NB4 (cell line): ENCODE data around the gene APOBR.
"Not testable (repeated sequence)": the region's sequence is repeated elsewhere in the genome, so short reads cannot be mapped to it uniquely, and the experiment has no call there.

Source experiments
- DNase-seq: peaks from one replicate; pipeline ENCODE4 v3.0.0; 2010; ENCODE audit warnings: low read depth
- H3K4me3 ChIP-seq: one replicate; pipeline ENCODE4 v1.5.1; 2011; ENCODE audit warnings: mild to moderate bottlenecking, low read depth, low read length, moderate library complexity
- MYC ChIP-seq: IDR thresholded peaks from 2 replicates; pipeline ENCODE4 v1.6.1; 2011; ENCODE audit warnings: low read depth, low read length
- POLR2A ChIP-seq: IDR thresholded peaks from 2 replicates; pipeline ENCODE4 v1.6.1; 2011; ENCODE audit warnings: mild to moderate bottlenecking; ENCODE audit not compliant: insufficient read length; ENCODE audit errors: extremely low read depth
- TF ChIP-seq, protein P1 (sequence below): IDR thresholded peaks from one replicate; pipeline ENCODE4 v1.5.1; 2012; ENCODE audit warnings: low read depth, low read length
- TF ChIP-seq, protein P2 (sequence below): IDR thresholded peaks from 2 replicates; pipeline ENCODE4 v1.6.1; 2011; ENCODE audit warnings: low read depth, low read length

Gene APOBR

DNA sequence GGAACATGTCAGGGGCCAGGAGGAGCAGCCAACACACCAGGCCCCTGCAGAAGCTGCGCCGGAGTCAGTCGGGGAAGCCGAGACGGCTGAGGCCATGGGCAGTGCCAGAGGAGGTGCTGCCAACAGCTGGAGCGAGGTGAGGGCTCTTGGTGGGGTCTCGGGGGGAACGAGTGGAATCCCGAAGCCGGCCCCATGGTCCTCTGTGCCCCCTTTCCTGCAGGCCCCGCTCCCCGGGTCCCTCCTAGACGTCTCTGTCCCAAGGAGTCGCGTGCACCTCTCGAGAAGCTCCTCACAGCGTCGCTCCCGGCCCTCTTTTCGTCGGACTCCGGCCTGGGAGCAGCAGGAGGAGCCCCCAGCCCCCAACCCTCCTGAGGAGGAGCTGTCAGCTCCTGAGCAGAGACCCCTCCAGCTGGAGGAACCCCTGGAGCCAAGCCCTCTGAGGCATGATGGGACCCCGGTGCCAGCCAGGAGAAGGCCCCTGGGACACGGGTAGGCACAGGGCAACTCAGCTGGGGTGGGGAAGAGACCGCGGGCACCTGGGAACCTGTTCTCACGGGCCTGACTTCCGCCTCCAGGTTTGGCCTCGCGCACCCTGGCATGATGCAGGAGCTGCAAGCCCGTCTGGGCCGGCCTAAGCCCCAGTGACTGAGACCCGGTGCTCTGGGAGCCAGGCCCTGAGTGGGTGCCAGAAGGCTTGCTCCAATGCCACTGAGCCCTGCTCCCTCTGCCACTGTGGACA is 3.6 kb downstream of the APOBR start:
- H3K4me3 ChIP-seq = no peak overlapping the region

DNA sequence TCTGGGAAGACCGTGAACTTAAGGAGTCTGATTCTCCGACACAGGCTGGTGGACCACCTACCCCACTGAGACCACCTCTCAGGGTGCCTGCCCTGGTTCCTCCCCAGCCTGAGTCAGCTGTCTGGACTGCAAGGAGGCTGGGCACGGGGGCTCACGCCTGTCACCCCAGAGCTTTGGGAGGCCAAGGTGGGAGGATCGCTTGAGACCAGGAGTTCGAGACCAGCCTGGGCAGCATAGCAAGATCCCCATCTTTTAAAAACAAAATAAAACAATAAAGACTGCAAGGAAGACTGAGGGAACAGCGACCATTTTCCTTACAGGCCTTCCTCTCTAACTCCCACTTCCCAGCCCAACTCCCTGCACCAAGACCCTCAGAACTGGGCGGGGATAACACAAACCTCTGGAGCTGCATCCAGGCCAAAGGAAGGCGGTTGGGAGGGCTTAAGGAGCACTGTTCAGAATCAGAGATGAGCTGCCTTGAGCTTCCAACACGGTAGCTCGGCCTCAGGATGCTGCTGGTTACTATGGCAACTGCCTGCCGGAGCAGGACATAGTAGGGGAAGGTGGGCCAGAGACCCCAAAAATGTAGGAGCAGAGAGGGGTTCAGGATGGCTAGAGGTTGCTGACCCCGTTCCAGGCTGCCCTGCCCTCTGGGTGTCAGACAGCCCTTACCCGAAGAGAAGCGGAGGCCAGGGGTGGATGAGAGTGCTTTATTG is 4.4 kb downstream of the APOBR start:
- DNase-seq = no peak
- H3K4me3 ChIP-seq = no peak overlapping the region
- TF ChIP-seq, protein P1, sequence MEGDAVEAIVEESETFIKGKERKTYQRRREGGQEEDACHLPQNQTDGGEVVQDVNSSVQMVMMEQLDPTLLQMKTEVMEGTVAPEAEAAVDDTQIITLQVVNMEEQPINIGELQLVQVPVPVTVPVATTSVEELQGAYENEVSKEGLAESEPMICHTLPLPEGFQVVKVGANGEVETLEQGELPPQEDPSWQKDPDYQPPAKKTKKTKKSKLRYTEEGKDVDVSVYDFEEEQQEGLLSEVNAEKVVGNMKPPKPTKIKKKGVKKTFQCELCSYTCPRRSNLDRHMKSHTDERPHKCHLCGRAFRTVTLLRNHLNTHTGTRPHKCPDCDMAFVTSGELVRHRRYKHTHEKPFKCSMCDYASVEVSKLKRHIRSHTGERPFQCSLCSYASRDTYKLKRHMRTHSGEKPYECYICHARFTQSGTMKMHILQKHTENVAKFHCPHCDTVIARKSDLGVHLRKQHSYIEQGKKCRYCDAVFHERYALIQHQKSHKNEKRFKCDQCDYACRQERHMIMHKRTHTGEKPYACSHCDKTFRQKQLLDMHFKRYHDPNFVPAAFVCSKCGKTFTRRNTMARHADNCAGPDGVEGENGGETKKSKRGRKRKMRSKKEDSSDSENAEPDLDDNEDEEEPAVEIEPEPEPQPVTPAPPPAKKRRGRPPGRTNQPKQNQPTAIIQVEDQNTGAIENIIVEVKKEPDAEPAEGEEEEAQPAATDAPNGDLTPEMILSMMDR = no peak
- TF ChIP-seq POLR2A = no peak
- TF ChIP-seq MYC = no peak
- TF ChIP-seq, protein P2, sequence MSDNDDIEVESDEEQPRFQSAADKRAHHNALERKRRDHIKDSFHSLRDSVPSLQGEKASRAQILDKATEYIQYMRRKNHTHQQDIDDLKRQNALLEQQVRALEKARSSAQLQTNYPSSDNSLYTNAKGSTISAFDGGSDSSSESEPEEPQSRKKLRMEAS = no peak

More for the DNA sequence above, 3.6 kb downstream of the APOBR start:
- DNase-seq = no peak
- TF ChIP-seq, protein P1 = no peak
- TF ChIP-seq POLR2A (no peak), MYC (no peak)
- TF ChIP-seq, protein P2 = no peak

DNA sequence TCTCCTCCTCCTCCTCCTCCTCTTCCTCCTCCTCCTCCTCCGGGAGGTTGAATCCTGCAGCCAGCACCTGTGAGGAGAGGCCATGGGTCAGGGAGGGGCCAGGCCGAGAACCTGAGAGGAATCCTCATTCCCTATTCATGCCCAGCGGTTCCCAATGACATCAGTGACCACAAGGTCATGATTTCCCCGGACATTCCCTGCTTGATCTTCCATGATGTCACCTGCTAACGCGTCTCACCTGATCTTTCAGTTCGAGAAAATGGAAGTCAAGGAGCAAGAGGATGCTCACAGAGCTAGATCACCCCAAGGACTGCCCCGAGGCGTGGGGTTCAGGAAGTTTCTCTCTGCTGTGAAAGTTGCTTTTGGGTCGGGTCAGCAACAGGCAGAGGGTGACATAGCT is 5.4 kb downstream of the APOBR start:
- no peak for DNase-seq
- TF ChIP-seq, protein P2 = no peak
- TF ChIP-seq POLR2A (no peak), MYC (no peak)
- TF ChIP-seq, protein P1 = no peak

DNA sequence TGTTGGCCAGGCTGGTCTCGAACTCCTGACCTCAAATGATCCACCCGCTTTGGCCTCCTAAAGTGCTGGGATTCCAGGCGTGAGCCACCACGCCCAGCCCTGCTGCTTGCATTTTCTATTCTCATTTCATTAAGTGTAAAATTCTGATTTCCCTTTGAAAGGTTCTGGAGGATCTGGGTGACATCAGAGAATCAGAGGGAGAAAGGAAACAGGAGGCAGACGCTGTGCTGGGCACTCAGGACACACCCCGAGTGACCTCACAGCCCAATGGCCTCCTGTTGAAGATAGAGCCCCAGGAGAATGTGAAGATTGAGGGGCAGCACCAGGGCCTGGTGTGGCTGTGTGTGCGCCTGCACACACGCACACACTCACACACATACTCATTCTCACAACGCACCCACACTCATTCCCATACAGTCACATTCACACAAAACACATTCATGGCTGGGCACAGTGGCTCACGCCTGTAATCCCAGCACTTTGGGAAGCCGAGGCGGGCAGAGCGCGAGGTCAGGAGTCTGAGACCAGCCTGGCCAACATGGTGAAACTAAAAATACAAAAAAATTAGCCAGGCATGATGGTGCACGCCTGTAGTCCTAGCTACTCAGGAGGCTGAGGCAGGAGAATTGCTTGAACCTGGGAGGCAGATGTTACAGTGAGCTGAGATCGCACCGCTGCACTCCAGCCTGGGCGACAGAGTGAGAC is 6.2 kb downstream of the APOBR start:
- H3K4me3 ChIP-seq, DNase-seq: not testable (repeated sequence)

More for the DNA sequence above, 5.4 kb downstream of the APOBR start:
- no peak overlapping the region for H3K4me3 ChIP-seq

DNA sequence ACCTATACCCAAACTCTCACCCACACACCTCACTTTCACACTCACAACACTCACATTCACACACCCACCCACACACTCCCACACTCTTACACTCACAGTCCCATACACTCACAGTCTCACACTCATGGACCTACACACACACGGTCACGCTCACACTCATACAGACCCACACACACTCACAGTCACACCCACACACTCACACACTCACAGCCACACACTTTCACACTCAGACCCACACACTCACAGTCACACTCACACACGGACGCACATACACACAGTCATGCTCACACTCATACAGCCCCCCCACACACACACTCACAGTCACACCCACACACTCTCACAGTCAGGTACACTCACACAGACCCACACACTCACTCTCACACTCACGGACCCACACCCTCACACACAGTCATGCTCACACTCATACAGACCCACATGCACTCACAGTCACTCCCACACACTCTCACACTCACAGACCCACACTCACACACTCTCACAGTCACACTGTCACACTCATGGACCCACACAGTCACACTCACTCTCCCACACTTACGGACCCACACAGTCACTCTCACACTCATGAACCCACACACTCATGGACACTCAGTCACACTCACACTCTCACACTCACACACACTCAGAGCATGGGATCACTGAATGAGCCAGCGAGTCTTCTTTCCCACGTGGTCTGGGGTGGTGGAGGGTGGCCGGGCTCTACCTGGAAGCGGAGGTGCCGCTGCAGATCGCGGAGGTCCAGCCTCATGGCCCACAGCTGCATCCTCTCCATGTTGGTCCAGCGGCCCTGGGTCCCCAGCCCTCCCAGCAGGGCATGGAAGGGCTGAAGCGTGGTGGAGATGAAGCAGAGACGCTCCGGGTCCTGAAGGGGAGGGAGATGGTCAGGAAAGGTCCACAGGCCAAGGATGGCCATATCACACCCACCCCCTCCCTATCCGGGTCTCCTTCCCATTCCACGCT is 7.1 kb downstream of the APOBR start:
- no peak for DNase-seq
- TF ChIP-seq, protein P1 = no peak
- TF ChIP-seq POLR2A (no peak), MYC (no peak)
- TF ChIP-seq, protein P2 = no peak
- no peak overlapping the region for H3K4me3 ChIP-seq
